DMS 273 treated with DMSO at 0.1 percent for 48 hours (cell line): ENCODE data around the gene ENKUR.

ENCODE experiments used
- DNase-seq: peaks from one replicate; lab custom pipeline; 2025; lab: John Stamatoyannopoulos, UW

Gene ENKUR

GRCh38 chr10:24947304-24948097, 68.5 kb downstream of the ENKUR start:
- DNase-seq: no peak

DNA sequence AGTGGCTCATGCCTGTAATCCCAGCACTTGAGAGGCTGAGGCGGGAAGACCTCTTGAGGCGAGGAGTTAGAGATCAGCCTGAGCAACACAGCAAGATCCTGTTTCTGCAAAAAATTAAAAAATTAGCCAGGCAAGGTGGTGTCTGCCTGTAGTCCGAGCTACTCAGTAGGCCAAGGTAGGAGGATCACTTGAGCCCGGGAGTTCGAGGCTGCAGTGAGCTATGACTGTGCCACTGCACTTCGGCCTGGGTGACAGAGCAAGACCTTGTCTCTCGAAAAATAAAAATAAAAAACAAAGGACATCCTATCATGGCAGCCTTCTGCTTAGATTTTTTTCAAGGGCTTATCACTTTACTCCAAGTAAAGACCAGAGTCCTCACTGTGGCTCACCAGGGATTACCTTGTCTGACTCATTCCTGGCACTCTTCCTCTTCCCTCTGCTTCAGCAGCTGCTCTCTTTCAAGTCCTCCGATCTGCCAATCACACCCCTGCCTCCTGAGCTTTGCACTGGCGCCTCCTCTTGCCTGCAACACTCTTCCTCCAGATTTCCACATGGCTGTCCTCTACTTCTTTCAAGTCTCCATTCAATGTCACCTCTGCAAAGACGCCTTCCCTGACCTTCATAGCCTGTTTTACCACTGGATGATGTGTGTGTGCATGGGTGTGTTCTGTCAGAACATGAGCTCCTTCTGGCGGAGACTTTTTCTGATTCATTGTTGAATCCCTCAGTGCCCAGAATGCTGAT, 71.3 kb downstream of the ENKUR start:
- peak; percentile 33 for DNase-seq

DNA sequence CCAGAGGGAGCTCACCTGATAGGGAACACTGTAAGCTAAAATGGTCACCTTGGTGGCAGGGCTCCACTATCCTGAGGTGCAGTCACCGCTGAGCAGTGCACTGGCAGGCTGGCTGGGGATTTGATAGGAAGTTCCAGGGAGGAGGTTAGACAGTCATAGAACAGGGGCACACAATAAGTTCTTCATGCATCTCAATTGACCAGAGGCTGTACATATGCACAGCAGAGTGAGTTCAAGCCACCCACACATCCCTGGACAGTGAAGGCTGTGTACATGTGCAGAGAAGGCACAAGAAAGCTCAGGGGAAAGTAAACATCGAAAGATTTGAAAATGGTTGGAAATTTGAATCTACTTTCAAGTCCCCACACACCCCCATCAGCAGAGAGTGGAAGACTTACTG, 77.4 kb downstream of the ENKUR start:
- DNase-seq: no peak

DNA sequence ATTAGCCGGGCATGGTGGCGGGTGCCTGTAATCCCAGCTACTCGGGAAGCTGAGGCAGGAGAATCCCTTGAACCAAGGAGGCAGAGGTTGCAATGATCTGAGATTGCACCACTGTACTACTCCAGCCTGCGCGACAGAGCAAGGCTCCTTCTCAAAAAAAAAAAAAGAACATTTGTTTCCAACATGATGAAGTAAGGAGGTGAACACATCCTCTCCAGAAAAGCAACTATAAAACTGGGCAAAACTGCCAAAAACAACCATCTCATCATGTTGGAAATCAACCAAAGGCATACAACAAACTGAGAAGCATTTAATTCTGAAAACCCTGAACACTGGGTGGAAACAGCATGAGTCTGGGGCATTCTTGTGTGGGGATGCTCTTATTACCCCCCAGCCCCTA, 77.9 kb downstream of the ENKUR start:
- no peak for DNase-seq

DNA sequence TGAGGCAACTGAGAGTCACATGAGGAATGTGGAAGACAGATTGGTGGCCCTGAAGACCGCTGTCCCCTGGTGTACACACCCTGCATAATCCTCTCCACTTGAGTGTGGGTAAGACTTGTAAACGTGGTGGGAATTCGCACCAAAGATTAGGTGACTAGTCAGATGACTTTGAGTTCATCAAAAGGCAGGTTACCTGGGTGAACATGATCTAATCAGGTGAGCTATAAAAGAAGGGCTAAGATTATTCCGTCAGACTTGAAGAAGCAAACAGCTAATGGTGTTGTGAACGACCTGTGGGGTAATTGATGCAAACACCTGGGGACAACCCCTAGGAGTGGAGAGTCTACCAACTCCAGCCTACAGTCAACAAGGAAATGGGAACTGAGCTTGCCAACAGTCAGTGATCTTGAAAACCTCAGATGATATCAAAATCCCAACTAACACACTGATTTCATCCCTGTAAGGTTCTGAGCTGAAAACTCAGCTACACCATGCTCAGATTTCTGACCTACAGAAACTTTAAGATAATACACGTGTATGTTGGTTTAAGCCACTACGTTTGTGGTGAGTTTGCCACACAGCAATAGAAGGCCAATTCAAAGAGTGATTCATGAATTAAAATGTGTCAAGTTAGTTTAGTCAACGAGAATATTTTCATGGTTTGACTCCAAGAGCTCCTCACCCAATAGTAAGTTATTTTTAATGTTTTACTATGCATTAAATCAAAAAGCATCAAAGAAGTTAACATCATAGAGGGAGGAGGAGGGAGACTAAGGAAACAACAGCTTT, 80.3 kb downstream of the ENKUR start:
- DNase-seq: no peak
